OCI-LY1 (cell line): ENCODE data around the gene OBSL1.

Experiments used
- H2AFZ ChIP-seq: fragments of 200-600 bp; sonication (generic), shearing (Covaris generic); 2 replicates; pipeline ENCODE4 v1.6.0; 2014; ENCODE audit warnings: antibody characterized with exemption, mild to moderate bottlenecking, low read length
- H3F3A ChIP-seq: fragments of 200-600 bp; sonication (generic), shearing (Covaris generic); 2 replicates; pipeline ENCODE4 v1.6.0; 2014; ENCODE audit warnings: mild to moderate bottlenecking, antibody characterized with exemption, low read length, moderate library complexity; ENCODE audit not compliant: insufficient read depth
- H3K27ac ChIP-seq: fragments of 200-600 bp; sonication (generic); 2 replicates; pipeline ENCODE4 v1.5.1; 2014; ENCODE audit warnings: low read length, mixed run types, mild to moderate bottlenecking, low read depth; ENCODE audit not compliant: poor library complexity, severe bottlenecking
- H3K27me3 ChIP-seq: fragments of 200-600 bp; sonication (generic); 2 replicates; pipeline ENCODE4 v1.6.0; 2014; ENCODE audit warnings: antibody characterized with exemption, mild to moderate bottlenecking, low read length, moderate library complexity; ENCODE audit not compliant: insufficient read depth
- H3K36me3 ChIP-seq: fragments of 200-600 bp; sonication (generic); 2 replicates; pipeline ENCODE4 v1.6.1; 2014; ENCODE audit warnings: mild to moderate bottlenecking, antibody characterized with exemption, low read length, moderate library complexity, mixed read lengths; ENCODE audit not compliant: insufficient read depth
- H3K4me1 ChIP-seq: fragments of 200-600 bp; sonication (generic); 2 replicates; pipeline ENCODE4 v1.5.1; 2014; ENCODE audit warnings: mild to moderate bottlenecking, low read length, moderate library complexity; ENCODE audit not compliant: insufficient read depth, severe bottlenecking
- H3K4me2 ChIP-seq: fragments of 200-600 bp; sonication (generic), shearing (Covaris generic); 2 replicates; pipeline ENCODE4 v1.6.1; 2014; ENCODE audit warnings: low read length
- H3K4me3 ChIP-seq: fragments of 200-600 bp; sonication (generic); 2 replicates; pipeline ENCODE4 v1.5.1; 2014; ENCODE audit warnings: low read length, low read depth, mild to moderate bottlenecking, mixed read lengths; ENCODE audit not compliant: poor library complexity, severe bottlenecking
- H3K79me2 ChIP-seq: fragments of 200-600 bp; shearing (Covaris generic); 2 replicates; pipeline ENCODE4 v1.6.1; 2016; ENCODE audit warnings: mixed run types, low read length, mixed read lengths; ENCODE audit not compliant: insufficient read depth
- H3K9ac ChIP-seq: fragments of 200-600 bp; sonication (generic), shearing (Covaris generic); 2 replicates; pipeline ENCODE4 v1.6.1; 2014; ENCODE audit warnings: mild to moderate bottlenecking, low read length, mixed read lengths
- H3K9me2 ChIP-seq: fragments of 200-600 bp; sonication (generic), shearing (Covaris generic); 2 replicates; pipeline ENCODE4 v1.6.1; 2014; ENCODE audit warnings: low read depth, mild to moderate bottlenecking, low read length, mixed read lengths
- H3K9me3 ChIP-seq: fragments of 200-600 bp; shearing (Covaris generic); 2 replicates; pipeline ENCODE4 v1.6.1; 2014; ENCODE audit warnings: low read length, mixed read lengths
- H4K20me1 ChIP-seq: fragments of 200-600 bp; sonication (generic), shearing (Covaris generic); 2 replicates; pipeline ENCODE4 v1.6.0; 2016; ENCODE audit warnings: mild to moderate bottlenecking, low read length; ENCODE audit not compliant: insufficient read depth
- EZH2 ChIP-seq: fragments of 200-600 bp; sonication (generic), shearing (Covaris generic); IDR thresholded peaks from 2 replicates; pipeline ENCODE4 v1.8.0; 2017; ENCODE audit warnings: borderline replicate concordance, mixed run types, mild to moderate bottlenecking, antibody characterized with exemption, low read length, moderate library complexity, mixed read lengths
- TF ChIP-seq, protein P1 (sequence below): fragments of 200-600 bp; sonication (generic), shearing (Covaris generic); IDR thresholded peaks from 2 replicates; pipeline ENCODE4 v1.5.1; 2017; ENCODE audit warnings: mild to moderate bottlenecking, antibody characterized with exemption, low read length, moderate library complexity, mixed read lengths

Gene OBSL1

DNA sequence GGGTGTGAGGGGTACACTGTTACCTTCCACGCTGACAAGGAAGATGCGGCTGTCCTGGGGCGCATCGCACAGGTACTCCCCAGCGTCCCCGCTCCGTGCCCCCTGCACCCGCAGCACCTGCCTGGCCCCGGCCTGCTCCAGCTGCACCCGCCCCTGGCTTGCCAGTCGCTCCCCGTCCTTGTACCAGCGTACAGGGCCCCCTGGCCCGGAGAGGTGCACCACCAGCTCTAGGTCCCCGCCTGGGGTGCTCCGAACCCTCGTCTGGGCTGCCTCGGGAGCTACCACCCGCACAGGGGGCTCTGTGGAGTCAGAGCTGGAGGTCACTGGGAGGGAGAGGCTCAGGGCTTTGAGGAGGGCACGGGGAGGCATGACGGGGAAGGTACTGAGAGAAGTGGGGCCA is 14.0 kb downstream of the OBSL1 start:
- Histone ChIP-seq H4K20me1 (no peaks in the 10 kb centered on the region), H2AFZ (no peak overlapping the region), H3K27me3 (0 out of 2 replicates have a peak, but pooled peaks cover 4% of the 10 kb centered on the region), H3K4me2 (no peak overlapping the region), H3K27ac (no peak overlapping the region), H3K9ac (no peak overlapping the region), H3K9me3 (no peaks in the 10 kb centered on the region), H3K36me3 (no peaks in the 10 kb centered on the region), H3K4me3 (no peak overlapping the region), H3F3A (no peaks in the 10 kb centered on the region), H3K79me2 (no peaks in the 10 kb centered on the region), H3K4me1 (no peaks in the 10 kb centered on the region), H3K9me2 (no peaks in the 10 kb centered on the region)
- no peak for TF ChIP-seq EZH2
- TF ChIP-seq, protein P1, sequence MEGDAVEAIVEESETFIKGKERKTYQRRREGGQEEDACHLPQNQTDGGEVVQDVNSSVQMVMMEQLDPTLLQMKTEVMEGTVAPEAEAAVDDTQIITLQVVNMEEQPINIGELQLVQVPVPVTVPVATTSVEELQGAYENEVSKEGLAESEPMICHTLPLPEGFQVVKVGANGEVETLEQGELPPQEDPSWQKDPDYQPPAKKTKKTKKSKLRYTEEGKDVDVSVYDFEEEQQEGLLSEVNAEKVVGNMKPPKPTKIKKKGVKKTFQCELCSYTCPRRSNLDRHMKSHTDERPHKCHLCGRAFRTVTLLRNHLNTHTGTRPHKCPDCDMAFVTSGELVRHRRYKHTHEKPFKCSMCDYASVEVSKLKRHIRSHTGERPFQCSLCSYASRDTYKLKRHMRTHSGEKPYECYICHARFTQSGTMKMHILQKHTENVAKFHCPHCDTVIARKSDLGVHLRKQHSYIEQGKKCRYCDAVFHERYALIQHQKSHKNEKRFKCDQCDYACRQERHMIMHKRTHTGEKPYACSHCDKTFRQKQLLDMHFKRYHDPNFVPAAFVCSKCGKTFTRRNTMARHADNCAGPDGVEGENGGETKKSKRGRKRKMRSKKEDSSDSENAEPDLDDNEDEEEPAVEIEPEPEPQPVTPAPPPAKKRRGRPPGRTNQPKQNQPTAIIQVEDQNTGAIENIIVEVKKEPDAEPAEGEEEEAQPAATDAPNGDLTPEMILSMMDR: no peak

DNA sequence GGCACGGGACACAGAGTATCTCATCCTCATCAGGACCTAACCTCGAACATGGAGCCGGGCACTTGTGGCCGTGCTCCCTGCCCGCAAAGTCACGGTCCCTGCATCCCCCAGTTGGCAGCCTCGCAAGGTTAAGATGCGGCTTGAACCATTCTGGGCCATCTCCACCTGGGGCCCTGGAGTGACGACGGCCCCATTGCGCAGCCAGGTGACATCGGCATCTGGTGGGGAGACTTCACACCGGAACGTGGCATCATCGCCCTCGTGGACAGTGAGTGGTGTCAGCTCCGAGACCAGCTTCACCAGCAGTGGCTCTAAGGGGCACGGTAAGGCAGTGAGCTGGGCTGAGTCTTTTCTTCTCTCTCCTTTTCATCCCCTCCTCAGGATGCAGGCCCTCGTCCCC is 14.9 kb downstream of the OBSL1 start:
- Histone ChIP-seq H4K20me1 (no peaks in the 10 kb centered on the region), H3K79me2 (no peaks in the 10 kb centered on the region), H3K36me3 (no peaks in the 10 kb centered on the region), H3K4me2 (no peak overlapping the region), H3K9me3 (no peaks in the 10 kb centered on the region), H3K27me3 (0 out of 2 replicates have a peak, but pooled peaks cover 4% of the 10 kb centered on the region), H2AFZ (no peak overlapping the region), H3K4me3 (no peak overlapping the region), H3K9ac (no peak overlapping the region), H3K4me1 (no peaks in the 10 kb centered on the region), H3F3A (no peaks in the 10 kb centered on the region), H3K9me2 (no peaks in the 10 kb centered on the region), H3K27ac (no peak overlapping the region)
- TF ChIP-seq, protein P1: no peak
- TF ChIP-seq EZH2: no peak

DNA sequence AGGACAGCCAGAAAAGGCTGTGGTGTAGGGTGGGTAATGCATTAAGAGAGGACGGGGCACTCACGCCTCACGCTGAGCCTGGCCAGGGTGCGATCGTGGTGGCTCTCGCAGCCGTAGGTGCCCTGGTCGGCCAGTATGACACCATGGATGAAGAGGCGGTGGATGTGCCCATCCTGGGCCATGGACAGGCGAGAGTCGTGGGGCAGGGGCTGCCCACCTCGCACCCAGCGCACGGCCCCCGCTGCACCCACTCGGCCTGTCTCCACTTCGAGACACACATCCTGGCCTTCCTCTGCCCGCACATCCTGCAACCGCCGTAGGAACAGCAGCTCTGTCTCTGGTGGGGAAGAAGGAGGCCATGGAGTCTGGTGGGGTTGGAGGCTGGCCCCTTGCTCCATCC is 15.4 kb downstream of the OBSL1 start:
- Histone ChIP-seq H3K9me2 (no peaks in the 10 kb centered on the region), H3K27me3 (0 out of 2 replicates have a peak, but pooled peaks cover 4% of the 10 kb centered on the region), H3K4me1 (no peaks in the 10 kb centered on the region), H3F3A (no peaks in the 10 kb centered on the region), H3K9ac (no peak overlapping the region), H3K27ac (no peak overlapping the region), H3K36me3 (no peaks in the 10 kb centered on the region), H4K20me1 (no peaks in the 10 kb centered on the region), H3K9me3 (no peaks in the 10 kb centered on the region), H3K79me2 (no peaks in the 10 kb centered on the region), H3K4me2 (no peak overlapping the region), H3K4me3 (no peak overlapping the region), H2AFZ (no peak overlapping the region)
- no peak for TF ChIP-seq EZH2
- TF ChIP-seq, protein P1: no peak
